Prostate gland (tissue), 2 donors: ENCODE results near the gene UBD. TPM values are rescaled to one million over a fixed set of nuclear protein-coding genes. Genes with fewer than 3 reads are reported as not detected.

Experiments used
- DNase-seq: peaks from one replicate; pipeline ENCODE4 v3.0.0-alpha.2; 2019; ENCODE audit warnings: low spot score
- H3K27ac ChIP-seq, 2 donors: fragments of 200-600 bp; sonication (generic); 2 replicates each; pipeline ENCODE4 v1.5.1; 2017 to 2019
- H3K27me3 ChIP-seq: fragments of 200-600 bp; sonication (generic); replicated peaks from 2 replicates; pipeline ENCODE4 v1.5.1; 2019; ENCODE audit not compliant: insufficient read depth
- H3K36me3 ChIP-seq, 2 donors: fragments of 200-600 bp; sonication (generic); 1 replicate in 1 of 2; 2 replicates in 1 of 2; pipeline versions ENCODE4 v1.5.1 to v1.8.1; 2017 to 2019
- H3K4me1 ChIP-seq: fragments of 200-600 bp; sonication (generic); replicated peaks from 2 replicates; pipeline ENCODE4 v1.5.1; 2019
- H3K4me3 ChIP-seq, 2 donors: fragments of 200-600 bp; sonication (generic); 2 replicates each; pipeline ENCODE4 v1.5.1; 2017 to 2019
- H3K9me3 ChIP-seq: fragments of 200-600 bp; sonication (generic); 2 replicates; pipeline ENCODE4 v1.5.1; 2017
- POLR2A ChIP-seq: fragments of 450-650 bp; IDR thresholded peaks from one replicate; pipeline ENCODE4 v1.6.1; 2016; ENCODE audit warnings: antibody characterized with exemption, mild to moderate bottlenecking
- POLR2AphosphoS5 ChIP-seq: sonication (generic); formaldehyde crosslinking; IDR thresholded peaks from one replicate; pipeline ENCODE4 v1.6.1; 2017; ENCODE audit warnings: antibody characterized with exemption
- WGBS: methylation state at CpG from one replicate; pipeline ENCODE4 v1.1.5; 2018; 5-methylcytosine and 5-hydroxymethylcytosine counted together
- intact Hi-C: fragments of 100-400 bp; cut with DNase I; formaldehyde crosslinking; loops from one replicate; pipeline ENCODE4 v1.14.2; 2022
- total RNA-seq, 2 donors: library from RNA; depleted of rRNA; stranded (reverse); fragments of >200 nt; gene quantifications; one replicate each; pipeline ENCODE4 v1.1.0, GENCODE V29; 2016
- TF ChIP-seq, protein P1 (sequence below), 4 experiments: fragments of 200-600 bp in 2 of 4; fragments of 450-650 bp in 2 of 4; sonication (generic) in 2 of 4; IDR thresholded peaks; 1 replicate in 3 of 4; 2 replicates in 1 of 4; pipeline ENCODE4 v1.5.1; 2016 to 2019; ENCODE audit warnings: antibody characterized with exemption in 4 of 4, mild to moderate bottlenecking in 2 of 4, moderate library complexity in 2 of 4

UBD gene
- total RNA-seq, 2 donors from 2014 or later, result 2.0 to 11.3 TPM

- DNase-seq, result no peak
- Histone ChIP-seq H3K4me3 (no peak overlapping the region), H3K9me3 (no peaks in the 10 kb centered on the region), H3K27ac (no peak overlapping the region), H3K4me1 (no peaks in the 10 kb centered on the region), H3K36me3 (no peaks in the 10 kb centered on the region), H3K27me3 (no peaks in the 10 kb centered on the region)
- intact Hi-C loops, result no loop called here
- TF ChIP-seq, protein P1, sequence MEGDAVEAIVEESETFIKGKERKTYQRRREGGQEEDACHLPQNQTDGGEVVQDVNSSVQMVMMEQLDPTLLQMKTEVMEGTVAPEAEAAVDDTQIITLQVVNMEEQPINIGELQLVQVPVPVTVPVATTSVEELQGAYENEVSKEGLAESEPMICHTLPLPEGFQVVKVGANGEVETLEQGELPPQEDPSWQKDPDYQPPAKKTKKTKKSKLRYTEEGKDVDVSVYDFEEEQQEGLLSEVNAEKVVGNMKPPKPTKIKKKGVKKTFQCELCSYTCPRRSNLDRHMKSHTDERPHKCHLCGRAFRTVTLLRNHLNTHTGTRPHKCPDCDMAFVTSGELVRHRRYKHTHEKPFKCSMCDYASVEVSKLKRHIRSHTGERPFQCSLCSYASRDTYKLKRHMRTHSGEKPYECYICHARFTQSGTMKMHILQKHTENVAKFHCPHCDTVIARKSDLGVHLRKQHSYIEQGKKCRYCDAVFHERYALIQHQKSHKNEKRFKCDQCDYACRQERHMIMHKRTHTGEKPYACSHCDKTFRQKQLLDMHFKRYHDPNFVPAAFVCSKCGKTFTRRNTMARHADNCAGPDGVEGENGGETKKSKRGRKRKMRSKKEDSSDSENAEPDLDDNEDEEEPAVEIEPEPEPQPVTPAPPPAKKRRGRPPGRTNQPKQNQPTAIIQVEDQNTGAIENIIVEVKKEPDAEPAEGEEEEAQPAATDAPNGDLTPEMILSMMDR (IDR thresholded peaks at IDR 0.05), result no peak
- TF ChIP-seq POLR2A, result no peak
- WGBS, result 85% methylated on average over 2 of the region's 2 CpGs
Measured at GRCh38 chr6:29530671-29531310, 28.7 kb downstream of the UBD start.

DNA sequence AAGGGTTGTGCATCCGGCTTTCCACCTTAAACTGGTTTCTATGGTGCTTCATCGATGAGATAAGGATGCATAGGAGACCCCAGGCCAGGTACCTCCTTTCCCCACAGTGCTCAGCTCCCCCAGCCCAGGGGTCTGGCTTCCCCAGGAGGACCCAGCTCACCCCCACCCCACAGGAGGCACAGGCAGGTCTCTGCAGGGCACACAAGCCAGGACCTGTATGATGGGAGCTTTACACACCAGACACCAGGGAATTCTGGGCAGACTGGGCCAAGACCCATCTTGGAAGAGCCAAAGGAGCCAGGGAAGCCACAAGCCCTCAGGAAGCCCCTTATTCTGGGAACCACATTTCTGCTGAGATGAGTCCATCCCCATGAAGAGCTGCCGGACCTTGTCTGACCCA lies 29.6 kb downstream of the UBD start:
- DNase-seq, result no peak
- WGBS, result 76% methylated on average over 3 of the region's 3 CpGs
- no peak overlapping the region for H3K27ac ChIP-seq
- H3K27me3 ChIP-seq, result no peaks in the 10 kb centered on the region
- TF ChIP-seq POLR2AphosphoS5 (no peak), POLR2A (no peak)
- TF ChIP-seq, protein P1 (IDR thresholded peaks at IDR 0.05), result no peak
- intact Hi-C loops, result no loop called here
- H3K4me1 ChIP-seq, result no peaks in the 10 kb centered on the region
- no peaks in the 10 kb centered on the region for H3K36me3 ChIP-seq
- no peaks in the 10 kb centered on the region for H3K9me3 ChIP-seq
- H3K4me3 ChIP-seq, result no peak overlapping the region

DNA sequence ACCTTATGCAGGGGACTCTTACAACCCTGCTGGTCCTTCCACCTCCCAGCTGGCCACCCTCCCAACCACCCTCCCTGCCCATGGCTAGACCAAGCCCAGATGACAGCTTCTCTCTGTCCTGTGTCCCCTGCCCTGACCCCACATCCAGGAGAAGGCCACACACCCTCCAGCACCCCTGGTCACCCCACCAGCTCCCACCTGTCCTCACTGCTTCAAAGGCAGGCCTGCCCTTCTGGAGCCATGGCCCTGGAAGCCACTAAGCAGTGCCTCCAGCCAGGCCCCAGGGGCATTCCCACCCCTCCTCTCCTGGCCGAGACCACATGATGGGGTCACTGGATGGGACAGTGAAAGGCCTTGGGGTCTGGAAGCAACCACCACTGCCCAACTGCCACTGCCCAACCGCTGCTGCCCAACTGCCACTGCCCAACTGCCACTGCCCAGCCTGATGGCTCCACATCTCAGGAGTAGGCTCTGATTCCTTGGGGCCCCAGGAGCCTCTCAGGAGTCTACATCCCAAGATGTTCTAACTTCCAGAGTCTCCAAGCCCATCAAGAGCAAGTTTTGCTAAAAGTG lies 30.5 kb downstream of the UBD start:
- no peak overlapping the region for H3K27ac ChIP-seq
- H3K9me3 ChIP-seq, result no peaks in the 10 kb centered on the region
- H3K4me1 ChIP-seq, result no peaks in the 10 kb centered on the region
- no peak overlapping the region for H3K4me3 ChIP-seq
- H3K36me3 ChIP-seq, result no peaks in the 10 kb centered on the region
- TF ChIP-seq POLR2A (no peak), POLR2AphosphoS5 (no peak)
- TF ChIP-seq, protein P1 (IDR thresholded peaks at IDR 0.05), result no peak
- WGBS, result 83% methylated on average over 2 of the region's 2 CpGs
- intact Hi-C loops, result no loop called here
- no peak for DNase-seq
- no peaks in the 10 kb centered on the region for H3K27me3 ChIP-seq

DNA sequence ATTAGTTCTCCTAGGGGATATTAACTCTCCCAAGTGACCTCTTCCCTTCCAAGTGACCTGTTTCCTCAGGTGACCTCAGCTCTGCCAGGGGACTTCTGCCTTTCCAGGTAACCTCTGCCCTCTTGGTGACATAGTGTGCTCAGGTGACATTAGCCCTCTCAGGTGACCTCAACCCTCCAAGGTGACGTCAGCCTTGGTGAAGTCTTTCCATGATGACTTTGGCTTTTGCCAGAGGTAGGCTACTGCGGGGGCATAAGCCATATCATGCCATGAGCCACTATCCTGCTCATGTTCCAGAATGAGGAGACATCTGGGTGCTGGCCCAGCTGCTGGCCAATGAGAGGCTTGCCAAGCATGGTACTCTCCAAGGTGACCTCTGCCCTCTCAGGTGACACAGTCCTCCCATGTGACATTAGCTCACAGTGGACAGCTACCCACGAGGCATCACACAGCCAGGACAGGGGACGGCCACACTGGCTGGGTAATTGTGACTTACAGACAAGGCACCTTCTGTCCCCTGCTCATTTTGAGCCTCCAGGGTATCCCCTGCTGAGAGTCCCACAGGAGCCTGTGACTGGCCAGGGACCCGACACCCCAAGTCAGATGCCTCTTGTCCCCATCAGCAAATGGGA lies 31.1 kb downstream of the UBD start:
- Histone ChIP-seq H3K9me3 (no peaks in the 10 kb centered on the region), H3K27me3 (no peaks in the 10 kb centered on the region), H3K4me3 (no peak overlapping the region), H3K4me1 (no peaks in the 10 kb centered on the region), H3K27ac (no peak overlapping the region), H3K36me3 (no peaks in the 10 kb centered on the region)
- DNase-seq, result no peak
- intact Hi-C loops, result no loop called here
- TF ChIP-seq POLR2A (no peak), POLR2AphosphoS5 (no peak)
- TF ChIP-seq, protein P1 (IDR thresholded peaks at IDR 0.05), result no peak
- 86% methylated on average over 5 of the region's 5 CpGs for WGBS

GRCh38 chr6:29527564-29527963 lies 32.0 kb downstream of the UBD start:
- WGBS, result 90% methylated on average over 2 of the region's 2 CpGs
- Histone ChIP-seq H3K4me1 (no peaks in the 10 kb centered on the region), H3K27me3 (no peaks in the 10 kb centered on the region), H3K4me3 (no peak overlapping the region), H3K9me3 (no peaks in the 10 kb centered on the region), H3K27ac (no peak overlapping the region), H3K36me3 (no peaks in the 10 kb centered on the region)
- TF ChIP-seq POLR2A, result no peak
- TF ChIP-seq, protein P1 (IDR thresholded peaks at IDR 0.05), result no peak
- no peak for TF ChIP-seq POLR2AphosphoS5
- intact Hi-C loops, result no loop called here
- DNase-seq, result no peak
